CD4-positive, alpha-beta T cell treated with Interleukin-17A for 1 hour (primary cell): Measurements from ENCODE around the gene OPN4.
"Not testable (repeated sequence)": the region's sequence is repeated elsewhere in the genome, so short reads cannot be mapped to it uniquely, and the experiment has no call there.

Source experiments
- DNase-seq: peaks from one replicate; pipeline ENCODE4 v3.0.0-alpha.2; 2020

OPN4 gene, protein sequence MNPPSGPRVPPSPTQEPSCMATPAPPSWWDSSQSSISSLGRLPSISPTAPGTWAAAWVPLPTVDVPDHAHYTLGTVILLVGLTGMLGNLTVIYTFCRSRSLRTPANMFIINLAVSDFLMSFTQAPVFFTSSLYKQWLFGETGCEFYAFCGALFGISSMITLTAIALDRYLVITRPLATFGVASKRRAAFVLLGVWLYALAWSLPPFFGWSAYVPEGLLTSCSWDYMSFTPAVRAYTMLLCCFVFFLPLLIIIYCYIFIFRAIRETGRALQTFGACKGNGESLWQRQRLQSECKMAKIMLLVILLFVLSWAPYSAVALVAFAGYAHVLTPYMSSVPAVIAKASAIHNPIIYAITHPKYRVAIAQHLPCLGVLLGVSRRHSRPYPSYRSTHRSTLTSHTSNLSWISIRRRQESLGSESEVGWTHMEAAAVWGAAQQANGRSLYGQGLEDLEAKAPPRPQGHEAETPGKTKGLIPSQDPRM

DNA sequence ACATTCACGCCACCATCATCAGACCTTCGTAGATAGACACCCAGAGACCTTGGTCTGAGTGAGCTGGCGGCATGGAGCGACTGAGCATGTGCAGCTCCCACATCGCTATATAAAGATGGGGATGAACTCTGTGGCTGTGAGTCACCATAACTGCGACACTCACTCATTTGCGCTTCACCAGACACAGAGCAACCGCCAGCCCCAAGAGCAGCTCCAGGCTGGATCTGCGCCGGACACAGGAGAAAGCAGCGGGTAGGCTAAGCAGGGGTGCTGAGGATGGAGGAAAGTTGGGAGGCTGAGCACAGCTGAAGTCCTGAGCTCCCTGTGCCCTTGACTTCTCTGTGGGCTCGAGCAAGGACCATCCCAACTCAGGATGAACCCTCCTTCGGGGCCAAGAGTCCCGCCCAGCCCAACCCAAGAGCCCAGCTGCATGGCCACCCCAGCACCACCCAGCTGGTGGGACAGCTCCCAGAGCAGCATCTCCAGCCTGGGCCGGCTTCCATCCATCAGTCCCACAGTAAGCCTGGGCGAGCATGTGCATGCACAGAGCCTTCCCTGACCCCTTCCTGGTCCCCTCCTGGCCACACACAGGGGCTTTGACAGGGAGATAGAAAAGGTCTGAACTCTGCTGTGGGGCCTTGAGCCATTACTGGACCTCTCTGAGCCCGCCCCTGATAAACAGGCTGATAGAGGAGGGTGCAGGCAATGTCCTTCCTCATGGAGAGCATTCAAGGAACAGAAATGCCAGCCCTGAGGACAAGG is at the start of gene OPN4:
Gene OPN4 (plus strand): TSS at position 137 of the 762 bp plus-strand sequence. CDS start 237 bp downstream, at position 374.
- no peak for DNase-seq

DNA sequence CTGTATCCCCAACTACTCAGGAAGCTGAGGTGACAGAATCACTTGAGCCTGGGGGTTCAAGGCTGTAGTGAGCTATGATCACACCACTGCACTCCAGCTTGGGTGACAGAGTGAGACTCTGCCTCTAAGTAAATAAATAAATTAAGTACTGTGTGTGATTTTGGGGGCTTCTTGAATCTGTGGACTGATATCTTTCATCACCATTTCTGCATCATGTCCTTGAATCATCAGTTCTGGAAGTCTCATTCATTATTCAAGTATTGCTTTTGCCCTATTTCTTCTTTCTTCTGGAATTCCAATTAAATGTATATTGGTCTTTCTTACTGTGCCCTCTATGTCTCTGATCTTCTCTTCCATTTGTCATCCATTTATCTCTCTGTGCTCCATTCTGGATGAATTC is 46.7 kb upstream of the OPN4 start:
- DNase-seq = no peak

DNA sequence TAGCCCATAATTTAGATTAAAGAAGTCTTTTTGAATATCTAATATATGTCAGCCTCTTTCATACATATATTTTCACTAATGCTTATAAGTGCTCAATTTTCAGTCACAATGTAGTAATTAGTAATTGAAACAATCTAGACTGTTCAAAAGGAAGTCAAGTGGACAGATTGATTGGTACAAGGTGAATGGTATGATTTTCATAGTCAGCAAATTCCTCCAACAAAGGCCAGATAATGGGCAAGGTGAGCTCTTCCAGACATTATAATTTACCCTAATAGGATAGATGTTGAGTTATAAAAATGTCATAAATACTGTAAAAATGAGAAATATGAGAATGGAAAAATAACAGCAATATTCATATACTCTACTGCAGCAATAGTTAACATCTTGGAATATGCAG is 44.4 kb upstream of the OPN4 start:
- DNase-seq = no peak

DNA sequence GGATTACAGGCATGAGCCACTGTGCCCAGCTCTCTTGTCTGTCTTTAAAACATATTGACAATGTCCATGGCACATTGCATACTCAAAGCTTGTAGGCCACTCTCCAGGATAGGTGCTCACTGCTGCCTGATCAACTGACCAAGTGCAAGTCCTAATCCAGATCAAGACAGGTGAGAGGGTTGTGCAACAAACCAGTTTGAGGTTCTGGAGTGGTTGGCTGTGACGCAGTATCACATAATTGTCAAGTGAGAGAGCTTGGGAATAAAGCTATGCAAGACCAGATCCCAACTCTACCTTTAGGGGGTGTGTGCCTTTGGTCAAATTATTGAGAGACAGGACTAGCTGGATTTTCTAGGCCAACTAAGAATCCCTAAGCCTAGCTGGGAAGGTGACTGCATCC is 43.0 kb upstream of the OPN4 start:
- no peak for DNase-seq

DNA sequence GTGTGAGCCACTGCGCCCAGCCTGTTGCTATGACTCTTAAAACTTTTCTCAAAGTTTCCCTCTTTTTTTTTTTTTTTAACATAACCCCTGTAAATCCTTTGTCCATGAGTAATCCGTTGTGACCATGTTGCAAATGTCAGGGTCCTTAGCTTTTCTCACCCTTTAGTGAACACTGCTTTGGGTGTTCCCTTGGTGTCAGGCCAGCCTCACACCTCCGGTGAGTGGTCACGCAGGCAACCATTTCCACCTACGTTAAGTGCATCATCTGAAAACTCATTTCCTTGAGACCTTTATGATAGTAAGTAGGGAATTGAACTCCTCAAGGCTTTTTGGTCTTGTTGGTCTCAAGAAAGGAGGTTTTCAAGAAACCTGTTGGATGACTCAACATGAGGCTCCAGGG is 41.3 kb upstream of the OPN4 start:
- DNase-seq = no peak

DNA sequence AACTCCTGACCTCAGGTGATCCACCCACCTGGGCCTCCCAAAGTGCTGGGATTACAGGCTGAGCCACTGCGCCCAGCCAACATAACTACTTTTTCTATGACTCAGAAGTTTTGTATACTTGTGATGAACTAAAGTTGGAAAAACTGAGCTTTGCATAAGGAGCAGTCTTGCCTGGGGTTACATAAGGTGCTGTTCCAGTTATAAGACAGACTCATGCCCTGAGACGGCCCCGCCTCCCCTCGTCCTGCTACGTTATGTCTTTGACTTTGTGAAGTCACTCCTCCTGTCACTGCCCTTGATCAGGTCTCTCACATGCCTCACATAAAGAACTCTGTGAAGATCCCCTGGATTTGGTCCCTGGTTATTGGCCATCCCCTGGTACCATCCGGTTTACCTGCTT is 40.4 kb upstream of the OPN4 start:
- DNase-seq = no peak

DNA sequence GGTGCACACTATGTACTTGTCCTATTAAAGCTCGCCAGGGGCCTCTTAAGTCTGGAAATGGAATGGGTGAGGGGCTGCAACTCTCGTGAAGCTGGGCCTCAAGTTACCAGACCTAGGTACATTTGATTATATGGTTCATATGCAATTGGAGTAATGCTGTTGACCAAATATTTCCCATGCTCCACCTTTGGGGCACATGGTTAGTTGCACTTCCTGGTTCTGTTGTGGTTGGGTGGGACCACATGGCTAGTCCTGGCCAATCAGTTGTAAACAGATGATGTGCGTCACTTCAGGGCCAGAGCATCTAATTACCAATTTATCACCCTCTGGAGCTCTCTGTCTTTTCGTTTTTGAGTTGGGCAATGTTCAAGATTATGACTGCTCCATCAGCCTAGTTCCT is 39.5 kb upstream of the OPN4 start:
- DNase-seq = no peak

DNA sequence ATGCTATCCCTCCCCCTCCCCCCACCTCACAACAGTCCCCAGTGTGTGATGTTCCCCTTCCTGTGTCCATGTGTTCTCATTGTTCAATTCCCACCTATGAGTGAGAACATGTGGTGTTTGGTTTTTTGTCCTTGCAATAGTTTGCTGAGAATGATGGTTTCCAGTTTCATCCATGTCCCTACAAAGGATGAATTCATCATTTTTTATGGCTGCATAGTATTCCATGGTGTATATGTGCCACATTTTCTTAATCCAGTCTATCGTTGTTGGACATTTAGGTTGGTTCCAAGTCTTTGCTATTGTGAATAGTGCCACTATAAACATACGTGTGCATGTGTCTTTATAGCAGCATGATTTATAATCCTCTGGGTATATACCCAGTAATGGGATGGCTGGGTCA is 37.1 kb upstream of the OPN4 start:
- DNase-seq = not testable (repeated sequence)

DNA sequence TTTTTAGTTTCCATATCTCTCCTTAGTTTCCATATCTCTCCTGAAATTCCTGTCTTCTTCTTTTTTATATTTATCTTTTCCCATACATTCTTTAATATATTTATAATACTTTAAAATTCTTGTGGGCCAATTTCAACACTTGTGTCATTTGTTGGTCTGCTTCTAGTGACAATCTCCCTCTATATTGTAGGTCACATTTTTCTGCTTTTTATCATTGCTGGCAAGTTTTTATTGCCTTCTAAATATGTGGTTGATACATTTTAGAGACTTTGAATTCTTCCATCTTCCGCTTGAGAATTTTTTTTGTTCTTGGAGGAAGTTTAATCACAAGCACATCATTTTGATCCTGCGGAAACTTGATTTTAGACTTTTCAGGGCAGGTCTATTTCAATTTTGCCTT is 26.0 kb upstream of the OPN4 start:
- no peak for DNase-seq

DNA sequence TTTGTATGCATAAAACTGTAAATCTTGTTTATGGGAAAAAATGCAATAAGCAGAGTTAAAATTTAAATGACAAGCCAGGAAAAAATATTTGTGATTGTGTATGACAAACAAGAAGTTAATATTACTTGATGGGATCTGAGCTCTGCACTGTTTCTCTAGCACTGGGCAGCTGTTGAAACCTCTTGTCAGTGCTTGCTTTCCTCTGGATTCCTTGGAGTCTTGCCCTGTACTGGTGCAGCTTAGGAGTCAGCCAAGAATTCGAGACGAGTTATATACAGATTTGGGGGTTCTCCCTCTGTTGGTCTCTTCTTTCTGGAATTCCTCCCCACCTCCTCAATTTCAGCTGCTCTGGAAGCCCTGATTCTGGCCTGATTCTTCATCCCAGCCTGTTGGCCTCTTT is 24.3 kb upstream of the OPN4 start:
- no peak for DNase-seq

DNA sequence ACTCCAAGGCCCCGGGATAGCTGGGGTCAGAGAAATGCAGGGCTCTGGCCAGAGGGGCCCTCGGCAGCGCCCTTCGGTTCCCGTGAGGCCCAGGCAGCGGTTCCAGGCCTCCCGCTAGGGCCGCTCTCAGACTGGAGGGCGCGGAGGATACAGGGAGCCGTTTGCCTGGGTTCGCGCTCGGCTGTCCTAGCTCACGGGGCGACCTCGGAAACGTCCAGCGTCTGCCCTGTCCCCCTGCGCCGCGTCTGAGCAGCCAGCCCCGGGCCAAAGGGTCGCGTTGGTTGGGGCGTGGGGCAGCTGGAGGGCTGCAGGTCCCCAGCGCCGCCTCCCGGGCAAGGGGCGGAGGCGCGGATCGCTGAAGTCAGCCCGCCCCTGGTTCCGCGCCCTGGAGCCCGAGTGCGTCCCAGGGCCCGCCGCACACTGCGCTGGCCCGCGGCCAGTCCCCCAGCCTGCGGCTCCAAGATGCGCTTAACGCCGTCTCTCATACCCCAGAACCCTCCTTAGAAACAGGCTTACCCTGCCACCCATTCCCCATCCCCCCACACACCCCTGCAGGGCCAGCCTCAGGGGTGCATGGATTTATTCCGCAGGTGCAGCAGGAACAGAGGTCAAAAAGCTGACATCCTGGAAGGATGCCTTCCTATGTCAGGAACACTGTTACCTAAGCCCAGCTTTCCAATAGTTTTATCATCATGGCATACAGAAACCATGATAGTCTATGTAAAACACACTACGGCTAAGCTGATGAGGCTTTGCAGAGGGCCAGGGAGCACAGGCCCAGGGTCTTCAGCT is 22.1 kb upstream of the OPN4 start:
- no peak for DNase-seq

DNA sequence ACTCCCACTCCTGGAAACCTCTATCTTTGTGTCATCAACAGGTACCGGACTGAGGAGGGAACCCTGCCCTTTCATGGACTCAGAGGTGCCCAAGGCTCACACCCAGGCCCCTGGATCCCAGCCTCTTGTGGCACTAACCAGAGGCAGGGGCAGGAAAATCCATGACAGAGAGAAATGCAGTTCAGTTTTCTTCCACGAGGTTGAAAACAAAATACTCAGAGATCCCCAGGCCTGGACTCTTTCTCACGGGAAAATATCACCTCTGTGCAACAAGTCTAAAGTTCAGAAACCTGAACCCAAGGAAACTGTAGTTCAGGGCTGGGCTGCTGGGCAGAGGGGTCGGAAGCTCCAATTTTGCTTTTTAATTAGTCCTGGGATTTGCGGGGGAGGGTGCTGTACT is 21.4 kb upstream of the OPN4 start:
- DNase-seq = no peak

DNA sequence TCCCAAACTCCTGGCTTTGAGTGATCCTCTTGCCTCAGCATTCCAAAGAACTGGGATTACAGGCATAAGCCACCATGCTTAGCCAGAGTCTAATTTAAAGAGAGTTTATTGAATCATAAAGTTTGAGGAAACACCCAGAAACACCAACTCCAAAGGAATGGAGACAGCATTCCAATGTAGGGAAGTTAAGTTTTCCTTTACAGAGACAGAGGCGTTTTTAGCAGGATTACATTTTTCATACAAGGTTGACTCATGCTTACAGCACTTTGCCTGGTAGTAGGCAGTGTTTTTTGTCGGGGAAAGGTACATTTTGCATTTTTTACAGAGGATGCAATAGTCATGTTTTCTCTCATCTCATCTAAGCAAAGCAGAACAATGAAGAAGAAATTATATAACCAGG is 18.9 kb upstream of the OPN4 start:
- no peak for DNase-seq

DNA sequence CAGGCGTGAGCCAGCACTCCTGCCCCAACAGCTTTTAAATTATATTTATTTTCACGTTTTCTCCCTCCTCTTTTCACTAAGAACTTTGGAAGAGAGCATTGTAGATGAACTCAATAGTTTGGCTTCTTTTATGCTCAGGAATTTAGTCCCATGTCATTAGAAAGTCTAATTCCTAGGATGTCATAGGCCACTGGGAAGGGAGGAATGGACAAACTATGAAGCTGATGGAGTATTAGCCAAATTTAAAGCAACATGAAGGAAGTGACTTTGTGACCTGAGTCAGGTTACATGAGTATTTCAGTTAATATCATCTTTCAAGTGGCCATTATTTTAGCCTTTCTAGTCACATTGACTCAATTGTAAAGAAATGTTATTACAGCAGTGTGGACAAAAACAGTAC is 18.0 kb upstream of the OPN4 start:
- no peak for DNase-seq

DNA sequence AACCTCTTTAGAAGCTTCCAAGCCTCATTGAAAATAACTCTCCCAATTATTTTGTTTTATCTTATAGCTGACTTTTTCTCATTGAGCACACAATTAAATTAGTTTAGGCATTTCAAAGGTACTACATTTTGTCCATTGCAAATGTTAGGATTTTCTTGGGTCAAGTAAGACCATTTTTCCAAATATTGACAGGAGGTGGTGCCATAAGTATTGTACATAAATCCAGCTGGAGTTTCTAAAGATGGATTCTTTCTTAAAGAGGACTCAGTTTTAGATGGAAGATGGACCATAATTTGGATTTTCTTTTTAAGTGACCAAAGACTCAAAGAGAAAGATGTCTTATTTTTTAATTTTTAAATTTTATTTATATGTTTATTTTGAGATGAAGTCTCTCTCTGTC is 12.3 kb upstream of the OPN4 start:
- DNase-seq = no peak

DNA sequence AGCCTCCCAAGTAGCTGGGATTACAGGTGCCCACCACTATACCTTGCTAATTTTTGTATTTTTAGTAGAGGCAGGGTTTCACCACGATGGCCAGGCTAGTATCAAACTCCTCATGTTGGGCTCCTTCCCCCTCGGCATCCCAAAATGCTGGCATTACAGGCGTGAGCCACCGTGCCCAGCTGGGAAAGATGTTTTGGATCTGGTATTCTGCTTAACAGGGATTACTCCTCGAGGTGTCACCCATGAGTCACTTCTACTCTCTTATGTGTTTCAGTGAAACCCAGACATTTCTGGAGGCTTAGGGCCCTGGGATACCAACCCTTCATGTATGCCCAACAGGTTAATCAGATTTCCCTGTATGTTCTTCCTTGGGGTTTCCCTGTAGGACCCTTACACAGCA is 11.8 kb upstream of the OPN4 start:
- DNase-seq = no peak

DNA sequence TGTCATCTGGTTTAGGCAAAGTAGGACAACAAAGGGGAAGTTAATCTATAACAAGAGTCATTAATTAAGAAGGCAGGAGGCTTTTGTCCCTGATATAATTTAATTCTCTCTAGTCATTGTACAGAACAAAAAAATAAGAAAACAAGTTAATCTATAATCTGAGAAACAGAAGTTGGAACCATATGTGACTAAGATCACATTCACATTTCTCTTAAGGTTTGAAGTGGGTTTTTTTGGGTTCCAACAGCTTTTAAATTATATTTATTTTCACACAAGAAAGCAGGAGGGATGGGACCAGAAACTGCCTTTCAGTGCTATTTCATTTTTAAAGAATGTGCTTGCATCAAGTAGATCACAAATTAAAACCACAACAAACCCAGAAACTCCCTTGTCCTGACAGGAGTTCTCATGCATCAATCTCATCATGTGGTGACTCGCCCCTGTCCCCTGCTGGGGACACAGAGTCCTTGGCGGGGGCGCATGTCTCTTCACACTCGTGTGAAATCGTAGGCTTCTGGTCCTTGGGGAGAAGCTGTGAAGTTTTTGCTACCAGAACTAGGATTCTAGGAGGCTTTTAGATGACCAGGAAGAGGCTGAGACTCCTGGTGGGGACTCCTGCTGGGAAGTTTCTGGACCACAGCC is 10.1 kb upstream of the OPN4 start:
- DNase-seq = no peak

DNA sequence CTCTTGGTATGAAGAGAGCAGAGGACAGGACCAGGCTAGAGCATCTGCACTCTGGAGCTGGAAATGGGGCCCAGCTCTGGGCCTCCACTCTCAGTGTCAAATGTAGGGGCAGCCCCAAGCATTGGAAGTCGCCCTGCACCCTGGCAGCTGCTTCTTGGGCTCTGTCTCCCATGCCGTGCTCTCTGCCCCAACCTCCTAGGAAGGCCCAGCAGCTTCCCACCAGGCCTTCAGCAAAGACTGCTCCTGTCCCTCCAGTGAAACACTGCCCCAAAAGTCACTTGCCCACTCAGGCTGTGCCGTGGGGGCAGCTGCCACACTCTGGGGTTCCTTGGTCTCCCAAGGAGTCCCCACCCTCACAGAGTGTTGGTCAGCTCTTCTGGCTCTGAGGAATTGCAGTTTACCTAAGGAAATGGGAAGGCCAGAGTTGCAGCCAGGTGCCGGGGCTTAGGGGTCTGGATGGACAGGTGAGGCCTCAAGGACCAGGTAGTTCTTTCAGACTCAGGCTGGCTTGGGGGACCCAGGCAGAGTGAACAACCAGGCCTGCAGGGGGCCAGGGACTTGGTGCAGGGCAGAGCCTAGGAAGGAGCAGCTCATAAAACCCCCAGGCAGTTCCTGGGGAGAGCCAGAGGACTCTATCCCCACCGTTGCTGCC is 9.4 kb upstream of the OPN4 start:
- no peak for DNase-seq

DNA sequence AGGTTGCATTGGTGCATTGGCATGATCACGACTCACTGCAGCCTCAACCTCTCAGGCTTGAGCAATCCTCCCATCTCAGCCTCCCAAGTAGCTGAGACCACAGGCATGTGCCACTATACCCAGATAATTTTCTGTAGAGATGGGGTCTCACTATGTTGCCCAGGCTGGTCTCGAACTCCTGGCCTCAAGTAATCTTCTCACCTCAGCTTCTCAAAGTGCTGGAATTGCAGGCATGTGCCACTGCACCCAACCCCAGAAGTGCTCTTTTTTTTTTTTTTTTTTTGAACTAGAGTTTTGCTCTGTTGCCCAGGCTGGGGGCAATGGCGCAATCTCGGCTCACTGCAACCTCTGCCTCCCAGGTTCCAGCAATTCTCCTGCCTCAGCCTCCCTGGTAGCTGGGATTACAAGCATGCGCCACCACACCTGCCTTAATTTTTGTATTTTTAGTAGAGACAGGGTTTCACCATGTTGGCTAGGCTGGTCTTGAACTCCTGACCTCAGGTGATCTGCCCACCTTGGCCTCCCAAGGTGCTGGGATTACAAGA is 8.7 kb upstream of the OPN4 start:
- not testable (repeated sequence) for DNase-seq

DNA sequence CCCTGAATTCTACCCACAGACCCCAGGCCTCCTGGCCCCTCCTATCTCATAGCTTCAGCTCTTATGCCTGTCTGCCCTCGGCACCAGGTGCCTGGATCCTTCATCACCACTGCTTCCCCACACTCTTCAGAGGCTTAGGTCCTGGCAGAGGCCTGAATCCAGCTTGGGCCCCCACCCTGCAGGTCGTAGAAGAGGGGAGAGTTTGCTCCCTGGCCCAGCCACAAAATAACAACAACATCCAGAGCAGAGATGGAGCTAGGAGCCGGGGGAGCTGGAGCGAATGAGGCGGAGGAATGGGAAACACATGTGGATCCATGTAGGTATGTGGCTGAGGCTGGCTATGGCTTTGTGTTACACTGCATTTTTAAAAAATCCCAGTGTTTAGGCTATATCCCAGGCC is 7.8 kb upstream of the OPN4 start:
- DNase-seq = no peak

DNA sequence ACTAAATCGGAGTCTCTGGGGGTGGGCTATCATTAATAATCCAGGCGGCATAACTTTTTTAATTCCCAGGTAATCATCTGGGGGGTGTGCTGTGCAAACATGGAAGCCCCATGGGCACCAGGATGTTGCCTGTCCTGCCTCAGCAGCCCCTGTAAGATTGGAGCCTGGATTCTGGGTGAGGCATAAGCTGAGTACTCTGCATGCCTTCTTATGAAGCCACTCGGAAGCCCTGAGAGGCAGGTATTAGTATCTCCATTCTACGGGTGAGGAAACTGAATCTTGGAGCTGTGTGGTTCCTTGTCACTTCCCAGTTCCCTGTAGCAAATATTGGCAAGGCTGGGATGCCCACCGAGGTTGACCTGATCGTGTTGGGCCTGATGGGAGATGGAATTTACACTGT is 7.4 kb upstream of the OPN4 start:
- no peak for DNase-seq
